ACHN (cell line): ENCODE results near the gene CACNB2.
"Not testable (repeated sequence)": the region's sequence is repeated elsewhere in the genome, so short reads cannot be mapped to it uniquely, and the experiment has no call there.

Experiments used
- DNase-seq: peaks from one replicate; pipeline ENCODE4 v3.0.0-alpha.2; 2015
- in situ Hi-C: cut with HindIII; loops from 2 replicates; pipeline ENCODE4 v1.10.0; 2017; ENCODE audit warnings: low sequenced_read_pairs, low pct_ligation_motif_present, low pct_unique_long_range_greater_than_20kb

Gene CACNB2

DNA sequence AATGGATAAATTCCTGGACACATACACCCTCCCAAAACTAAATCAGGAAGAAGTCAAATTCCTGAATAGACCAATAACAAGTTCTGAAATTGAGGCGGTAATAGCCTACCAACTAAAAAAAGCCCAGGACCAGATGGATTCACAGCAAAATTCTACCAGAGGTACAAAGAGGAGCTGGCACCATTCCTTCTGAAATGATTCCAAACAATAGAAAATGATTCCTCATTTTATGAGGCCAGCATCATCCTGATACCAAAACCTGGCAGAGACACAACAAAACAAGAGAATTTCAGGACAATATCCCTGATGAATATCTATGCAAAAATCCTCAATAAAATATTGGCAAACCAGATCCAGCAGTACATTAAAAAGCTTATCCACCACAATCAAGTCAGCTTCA, 450.9 kb downstream of the CACNB2 start:
- not testable (repeated sequence) for DNase-seq

More for the DNA sequence above, 450.9 kb downstream of the CACNB2 start:
- in situ Hi-C loops = not testable (repeated sequence)
